Neural cell (in vitro differentiated cells): ENCODE measurements around the gene FAM20B.

Experiments
- CTCF ChIP-seq: fragments of 450-650 bp; IDR thresholded peaks from 2 replicates; pipeline ENCODE4 v1.5.1; 2014; ENCODE audit warnings: antibody characterized with exemption, mild to moderate bottlenecking, moderate library complexity; ENCODE audit not compliant: poor library complexity, severe bottlenecking
- EP300 ChIP-seq: fragments of 450-650 bp; conservative IDR thresholded peaks from 2 replicates; pipeline ENCODE4 v1.6.1; 2014; ENCODE audit warnings: antibody characterized with exemption, mild to moderate bottlenecking, moderate library complexity; ENCODE audit not compliant: poor library complexity, severe bottlenecking
- EZH2 ChIP-seq: fragments of 200-600, 300-800 bp; shearing (Covaris generic), sonication (generic); IDR thresholded peaks from 2 replicates; pipeline ENCODE4 v1.6.1; 2014; ENCODE audit warnings: antibody characterized with exemption, low read length, borderline replicate concordance, mild to moderate bottlenecking; ENCODE audit not compliant: insufficient read depth, poor library complexity, severe bottlenecking
- POLR2AphosphoS5 ChIP-seq: IDR thresholded peaks from 2 replicates; pipeline ENCODE4 v1.6.1; 2012

- TF ChIP-seq EZH2 (no peak), POLR2AphosphoS5 (no peak), CTCF (no peak), EP300 (no peak)
Observed at GRCh38 chr1:179015396-179015795, 10.3 kb upstream of the FAM20B start.
